K562 (cell line): ENCODE results near the gene MINDY4.

Experiments
- FOXJ3 ChIP-seq: sonication (generic); formaldehyde crosslinking; IDR thresholded peaks from 2 replicates; pipeline ENCODE4 v1.4.0; 2020; ENCODE audit warnings: mild to moderate bottlenecking, missing genetic modification reagents
- MAFF ChIP-seq: IDR thresholded peaks from 2 replicates; pipeline ENCODE4 v1.6.1; 2012; ENCODE audit warnings: low read length, improper control_type of control experiment
- NUFIP1 ChIP-seq: fragments of 450-650 bp; IDR thresholded peaks from 2 replicates; pipeline ENCODE4 v1.6.1; 2018; ENCODE audit not compliant: partially characterized antibody
- POLR2A ChIP-seq: fragments of 450-650 bp; conservative IDR thresholded peaks from 2 replicates; pipeline ENCODE4 v1.6.1; 2016
- SRSF3 ChIP-seq: fragments of 200-400 bp; formaldehyde crosslinking; IDR thresholded peaks from 2 replicates; pipeline ENCODE4 v1.6.1; 2016; ENCODE audit warnings: mild to moderate bottlenecking, low read length, moderate library complexity; ENCODE audit not compliant: insufficient read depth
- ZC3H4 ChIP-seq: sonication (generic); formaldehyde crosslinking; IDR thresholded peaks from 2 replicates; pipeline ENCODE4 v1.9.0; 2021; ENCODE audit warnings: missing genetic modification reagents, borderline replicate concordance

- no peak for TF ChIP-seq NUFIP1
- no peak for TF ChIP-seq POLR2A
- no peak for TF ChIP-seq MAFF
- TF ChIP-seq FOXJ3, result no peak
- TF ChIP-seq SRSF3, result no peak
- TF ChIP-seq ZC3H4 (CRISPR knock-in tag), result no peak
These were observed 116.3 kb downstream of the MINDY4 start for GRCh38 chr7:30887464-30887872.
